ENCODE measurements around the gene PGRMC2.

The PGRMC2 gene

DNA sequence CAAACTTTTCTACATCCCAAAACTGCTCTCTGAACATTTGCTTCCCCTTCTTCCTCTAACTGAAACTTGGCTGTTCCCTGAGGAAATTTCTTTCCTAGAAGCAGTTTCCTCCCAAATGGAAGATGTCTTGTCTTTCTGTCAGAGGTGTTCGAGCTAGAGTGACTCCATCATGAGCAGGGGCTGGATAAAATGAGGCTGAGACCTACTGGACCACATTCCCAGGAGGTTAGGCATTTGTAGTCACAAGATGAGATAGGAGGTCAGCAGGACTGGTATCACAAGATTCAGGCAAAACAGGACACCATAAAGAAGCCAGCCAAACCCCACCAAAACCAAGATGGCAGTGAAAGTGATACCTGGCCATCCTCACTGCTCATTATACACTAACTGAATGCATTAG, 35.8 kb upstream of the PGRMC2 start:
- no peak for TF ChIP-seq CTCF (IDR thresholded peaks at IDR 0.05; ENCODE audit: low read depth, low read length)
- DNase-seq (ENCODE audit: extremely low read depth, low read depth), result no peak

- no peak for DNase-seq (ENCODE audit: extremely low read depth, low read depth)
These were observed 35.4 kb upstream of the PGRMC2 start for GRCh38 chr4:128322986-128323385.

GRCh38 chr4:128322311-128322710, 34.7 kb upstream of the PGRMC2 start:
- no peak for TF ChIP-seq CTCF (IDR thresholded peaks at IDR 0.05; ENCODE audit: low read depth, low read length)
- no peak for DNase-seq (ENCODE audit: extremely low read depth, low read depth)

More at GRCh38 chr4:128322986-128323385, 35.4 kb upstream of the PGRMC2 start:
- TF ChIP-seq CTCF (IDR thresholded peaks at IDR 0.05; ENCODE audit: low read depth, low read length), result no peak

- TF ChIP-seq CTCF (IDR thresholded peaks at IDR 0.05; ENCODE audit: low read depth, low read length), result no peak
- no peak for DNase-seq (ENCODE audit: extremely low read depth, low read depth)
These were observed 33.0 kb upstream of the PGRMC2 start for GRCh38 chr4:128320656-128321055.

DNA sequence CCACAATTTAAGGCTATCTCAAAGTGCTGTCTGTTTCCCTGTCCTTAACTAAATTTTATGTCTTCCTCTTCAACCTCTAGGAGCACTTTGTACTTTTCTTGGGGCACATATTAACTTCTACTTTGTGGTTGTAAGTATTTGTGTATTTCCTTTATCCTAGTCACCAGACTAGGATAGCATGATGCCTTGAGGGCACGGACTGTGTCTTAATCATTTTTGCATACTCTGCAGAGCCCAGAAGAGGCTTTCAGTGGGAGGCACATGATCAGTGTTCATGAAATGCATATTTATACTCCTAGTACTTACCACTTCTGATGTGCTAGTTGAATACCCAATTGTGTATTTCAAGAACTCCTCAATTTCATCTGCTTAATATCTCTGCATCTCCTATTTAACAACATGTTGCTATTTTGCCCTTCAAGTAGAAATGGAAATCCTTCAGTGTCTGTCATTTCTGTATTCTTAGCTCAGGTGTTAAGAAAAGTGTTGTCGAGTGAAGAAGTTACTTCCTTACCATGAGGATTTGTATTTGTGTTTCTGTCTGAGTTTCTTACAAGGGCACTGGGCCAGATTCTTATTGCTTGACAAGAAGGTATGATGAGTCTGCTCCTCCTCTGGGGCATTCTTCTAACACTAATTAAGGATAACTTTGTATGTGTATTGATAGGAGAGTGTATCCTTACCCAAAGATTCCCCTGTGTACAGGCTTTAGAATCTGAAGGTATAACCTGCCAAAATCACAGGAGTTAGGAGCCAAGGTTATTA, 28.3 kb upstream of the PGRMC2 start:
- no peak for TF ChIP-seq CTCF (IDR thresholded peaks at IDR 0.05; ENCODE audit: low read depth, low read length)
- no peak for DNase-seq (ENCODE audit: extremely low read depth, low read depth)

DNA sequence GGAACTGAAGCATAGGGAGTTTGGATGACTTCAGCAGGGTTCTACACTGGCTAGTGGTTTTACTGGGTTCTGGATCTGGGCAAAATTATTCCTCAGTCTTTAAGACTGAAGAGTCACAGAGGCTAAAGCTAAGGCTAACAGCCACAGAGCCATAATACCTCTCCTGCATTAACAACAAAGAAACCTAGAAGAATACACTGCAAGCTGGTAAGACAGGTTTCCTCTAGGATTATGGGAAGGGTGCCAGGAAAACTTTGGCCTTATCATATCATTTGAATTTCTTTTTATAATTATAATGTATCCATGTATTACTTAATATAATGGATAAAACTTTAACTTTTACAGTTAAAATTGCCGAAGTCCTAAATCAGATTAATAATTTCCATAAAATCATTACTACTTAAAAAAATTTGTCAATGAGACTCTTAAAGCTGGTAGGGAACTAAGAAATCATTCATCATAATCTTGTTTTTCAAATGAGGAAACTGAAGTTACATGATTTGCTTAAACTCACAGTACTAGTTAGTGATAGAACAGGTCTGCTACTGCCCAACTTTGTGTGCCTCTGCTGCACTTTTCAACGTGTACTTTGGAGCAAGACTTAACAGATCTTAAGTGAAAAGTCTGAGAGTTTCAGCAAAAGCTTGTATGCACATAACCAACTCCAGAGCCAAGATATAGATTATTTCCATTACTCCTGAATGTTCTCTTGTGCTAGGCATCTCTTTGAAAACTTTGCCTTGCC, 24.2 kb upstream of the PGRMC2 start:
- DNase-seq (ENCODE audit: extremely low read depth, low read depth), result no peak
- no peak for TF ChIP-seq CTCF (IDR thresholded peaks at IDR 0.05; ENCODE audit: low read depth, low read length)

GRCh38 chr4:128310266-128310697, 22.7 kb upstream of the PGRMC2 start:
- DNase-seq (ENCODE audit: extremely low read depth, low read depth), result no peak
- peak; percentile 16; the same call in 1 of the 2 replicates for TF ChIP-seq CTCF (IDR thresholded peaks at IDR 0.05; ENCODE audit: low read depth, low read length)
